DMS153 treated with DMSO at 0.1 percent for 48 hours (cell line): Measurements from ENCODE around the gene TMEM242.

Experiments
- DNase-seq: peaks from one replicate; lab custom pipeline; 2025; ENCODE audit not compliant: unreplicated experiment; lab: John Stamatoyannopoulos, UW

The TMEM242 gene

DNA sequence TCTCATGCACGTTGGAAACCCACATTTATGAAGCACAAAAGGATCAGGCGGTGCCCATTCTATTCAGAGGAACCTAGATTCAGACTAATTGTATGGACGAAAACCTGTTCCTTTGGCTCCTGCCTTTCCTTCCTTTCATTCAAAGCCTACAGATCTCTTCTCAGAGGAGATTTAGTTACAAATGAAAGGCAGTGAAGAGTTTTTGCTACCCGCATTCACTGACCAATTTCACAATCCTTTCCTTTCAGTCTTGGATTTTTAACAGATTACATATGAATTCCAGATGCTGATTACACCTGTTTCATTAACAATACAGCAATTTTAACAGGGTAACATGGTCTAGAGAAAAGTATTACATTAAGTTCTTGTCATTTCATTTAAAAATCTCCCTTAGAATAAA, 32.0 kb downstream of the TMEM242 start:
- DNase-seq, result no peak

DNA sequence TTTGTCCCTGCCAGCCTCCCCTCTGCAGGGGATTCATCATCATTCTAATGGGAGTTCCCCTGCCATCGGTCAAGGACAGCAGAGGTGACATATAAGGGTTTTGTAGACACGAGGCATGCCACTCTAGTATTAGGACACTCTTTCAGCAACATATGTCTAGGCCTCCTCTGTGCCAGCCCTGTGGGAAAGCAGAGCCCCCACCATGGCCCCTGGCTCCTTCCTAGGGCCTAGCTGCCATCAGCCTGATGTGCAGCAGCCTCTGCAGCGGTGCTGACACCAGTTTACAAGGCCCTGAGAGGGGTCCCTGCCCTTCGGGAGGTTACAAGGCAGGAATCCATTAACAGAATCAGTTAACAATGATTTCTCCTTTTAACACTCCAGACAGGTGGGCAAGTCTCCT, 32.5 kb downstream of the TMEM242 start:
- DNase-seq, result no peak

DNA sequence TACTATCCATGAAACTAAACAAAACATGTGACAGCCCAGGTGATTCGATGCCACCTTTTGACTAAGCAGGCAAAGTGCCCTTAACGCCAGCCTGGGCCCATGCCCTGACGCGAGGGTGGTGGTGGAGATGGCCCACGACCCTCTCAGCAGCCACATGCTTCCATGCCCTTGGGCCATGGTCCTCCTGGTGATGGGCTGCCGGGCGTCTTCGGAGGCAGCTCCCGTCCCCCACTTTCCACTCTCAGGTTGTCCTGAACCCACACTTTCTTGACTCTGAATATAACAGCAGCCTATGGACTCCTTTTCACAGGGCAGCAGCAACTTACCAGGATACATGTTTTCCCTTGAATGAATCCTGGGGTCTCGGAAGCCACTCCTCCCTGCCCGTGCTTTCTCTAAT, 33.6 kb downstream of the TMEM242 start:
- no peak for DNase-seq

DNA sequence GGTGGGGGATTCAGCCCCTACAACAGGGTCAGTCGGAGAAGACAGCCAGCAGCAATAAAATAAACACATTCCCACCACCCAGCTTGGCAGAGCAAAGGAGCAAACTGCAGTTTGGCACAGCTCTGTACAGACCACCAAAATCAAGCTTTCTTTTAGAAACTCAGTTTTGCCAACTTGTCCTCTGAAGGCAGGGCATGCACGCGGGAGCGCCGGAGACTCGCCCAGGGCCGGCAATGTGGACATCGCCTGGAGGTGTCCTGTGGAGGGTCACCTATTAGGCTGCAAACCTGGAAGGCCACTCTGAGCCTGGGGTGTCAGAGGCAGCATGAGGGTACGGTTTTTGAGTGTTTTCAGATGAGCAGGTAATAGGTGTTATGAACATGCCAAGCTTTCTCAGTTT, 34.7 kb downstream of the TMEM242 start:
- no peak for DNase-seq

DNA sequence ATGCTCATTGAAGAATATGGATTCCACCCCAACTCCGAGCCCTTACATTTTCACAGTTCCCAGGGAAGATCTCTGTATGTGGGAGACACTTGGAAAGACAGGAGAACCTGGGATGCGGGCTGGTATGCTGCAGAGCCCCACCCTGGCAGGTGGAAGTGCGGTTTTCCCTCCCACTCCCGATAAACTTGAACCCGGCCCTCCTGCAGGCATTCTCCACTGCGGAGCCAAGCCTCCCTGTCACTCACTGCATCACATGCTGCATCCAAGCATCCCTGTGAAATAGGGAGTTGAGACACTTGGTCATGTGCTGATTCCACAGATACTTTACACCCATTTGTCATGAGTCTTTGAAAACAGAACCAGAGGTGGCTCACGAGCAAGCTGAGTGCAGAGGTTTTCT, 35.4 kb downstream of the TMEM242 start:
- no peak for DNase-seq

DNA sequence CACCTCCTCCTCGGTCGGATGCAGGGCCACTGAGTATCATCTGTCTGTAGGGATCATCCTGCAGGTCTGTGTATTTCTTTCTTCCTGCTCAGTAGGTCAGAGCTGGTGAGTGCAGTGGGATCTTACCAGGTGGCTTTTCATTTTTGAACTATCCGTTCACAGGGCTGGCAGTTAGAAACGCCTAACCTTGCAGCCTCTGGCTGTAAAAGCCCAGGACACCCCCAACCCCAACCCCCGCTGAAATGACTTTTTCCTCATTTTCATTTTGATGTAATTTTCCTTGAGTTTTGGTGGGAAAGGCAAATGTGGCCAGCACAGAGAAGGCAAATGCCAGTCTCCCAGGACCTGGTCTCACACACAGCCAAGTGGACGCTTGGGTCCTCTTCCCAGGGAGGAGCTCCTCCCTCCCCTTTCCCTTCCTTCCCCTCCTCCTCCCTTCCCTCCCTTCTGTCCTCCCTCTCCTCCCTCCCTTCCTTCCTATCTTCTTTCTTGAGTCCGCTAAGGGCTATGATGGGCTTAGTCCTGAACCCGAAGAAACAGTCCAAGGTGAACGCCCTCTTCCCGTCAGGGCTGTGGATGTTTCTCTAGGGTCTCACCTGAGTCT, 36.0 kb downstream of the TMEM242 start:
- DNase-seq, result no peak

DNA sequence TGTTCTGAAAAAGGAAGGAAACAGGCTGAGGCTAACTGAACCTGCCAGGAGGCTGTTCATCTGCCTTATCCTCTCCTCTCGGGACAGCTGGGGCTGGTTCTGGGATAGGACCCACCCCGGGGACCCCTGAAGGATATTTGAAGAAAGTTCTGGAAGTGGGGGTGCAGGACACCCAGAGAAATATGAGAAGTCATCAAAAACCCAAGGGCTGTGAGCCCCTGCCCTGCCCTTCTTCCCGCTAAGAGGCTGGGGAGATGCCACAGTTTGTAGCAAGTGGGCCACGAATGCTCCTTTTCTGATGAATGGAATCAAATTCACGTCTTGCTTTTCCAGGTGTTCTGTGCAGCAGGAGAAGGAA, 37.9 kb downstream of the TMEM242 start:
- no peak for DNase-seq

DNA sequence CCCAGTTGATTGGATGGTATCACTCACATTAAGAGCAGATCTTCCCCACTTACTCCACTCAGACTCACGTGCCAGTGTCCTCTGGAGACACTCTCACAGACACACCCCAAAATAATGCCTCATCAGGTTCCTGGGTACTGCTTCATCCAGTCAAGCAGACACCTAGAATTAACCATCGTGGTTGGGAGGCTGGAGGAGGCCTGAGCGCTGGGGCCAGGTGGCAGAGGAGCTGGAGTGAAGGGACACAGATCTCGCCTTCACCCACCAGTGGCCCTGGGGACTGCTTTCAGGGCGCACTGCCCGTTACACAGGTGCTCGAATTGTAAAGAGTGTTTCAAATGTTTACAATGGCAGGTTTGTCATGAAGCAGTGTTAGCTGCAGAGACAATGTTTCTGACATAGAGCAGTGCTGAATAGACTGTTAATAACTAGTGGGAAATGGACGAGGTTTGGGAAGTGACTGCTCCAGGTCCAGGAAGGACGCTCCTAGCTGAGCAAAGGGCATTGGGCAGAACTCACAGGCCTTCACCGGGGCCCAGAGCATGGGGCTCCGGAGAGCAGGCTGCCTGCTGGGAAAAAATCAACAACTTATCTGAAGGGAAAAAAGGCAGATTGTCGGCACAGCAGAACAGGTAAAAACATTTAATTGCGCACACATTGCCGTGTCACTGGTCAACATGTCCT, 38.4 kb downstream of the TMEM242 start:
- no peak for DNase-seq

DNA sequence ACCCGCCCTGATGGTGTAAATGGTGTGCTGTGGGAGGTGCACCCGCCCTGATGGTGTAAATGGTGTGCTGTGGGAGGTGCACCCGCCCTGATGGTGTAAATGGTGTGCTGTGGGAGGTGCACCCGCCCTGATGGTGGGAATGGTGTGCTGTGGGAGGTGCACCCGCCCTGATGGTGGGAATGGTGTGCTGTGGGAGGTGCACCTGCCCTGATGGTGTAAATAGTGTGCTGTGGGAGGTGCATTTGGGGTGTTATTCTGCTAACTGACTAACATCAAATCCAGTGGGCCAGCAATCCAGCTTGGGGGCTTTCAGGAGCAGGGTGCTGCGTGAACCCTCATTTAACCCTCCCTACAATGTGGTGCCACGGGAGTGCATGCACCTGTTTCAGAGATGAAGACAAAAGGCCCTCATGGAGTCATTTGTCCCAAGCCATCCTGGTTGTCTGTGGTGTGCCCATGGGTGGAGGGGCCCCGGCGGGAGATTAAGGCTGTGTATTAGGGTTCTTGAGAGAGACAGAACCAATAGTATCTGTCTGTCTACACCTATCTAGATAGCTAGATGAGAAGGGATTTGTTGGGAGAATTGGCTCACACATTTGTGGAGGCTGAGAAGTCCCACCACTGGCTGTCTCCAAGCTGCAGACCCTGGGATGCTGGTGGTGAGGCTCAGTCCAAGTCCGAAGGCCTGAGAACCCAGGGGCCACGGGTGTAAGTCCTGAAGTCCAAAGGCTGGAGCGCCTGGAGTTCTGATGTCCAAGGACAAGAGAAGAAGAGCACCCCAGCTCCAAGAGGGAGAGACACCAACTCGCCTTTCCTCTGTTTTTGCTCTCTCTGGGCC, 39.2 kb downstream of the TMEM242 start:
- no peak for DNase-seq

DNA sequence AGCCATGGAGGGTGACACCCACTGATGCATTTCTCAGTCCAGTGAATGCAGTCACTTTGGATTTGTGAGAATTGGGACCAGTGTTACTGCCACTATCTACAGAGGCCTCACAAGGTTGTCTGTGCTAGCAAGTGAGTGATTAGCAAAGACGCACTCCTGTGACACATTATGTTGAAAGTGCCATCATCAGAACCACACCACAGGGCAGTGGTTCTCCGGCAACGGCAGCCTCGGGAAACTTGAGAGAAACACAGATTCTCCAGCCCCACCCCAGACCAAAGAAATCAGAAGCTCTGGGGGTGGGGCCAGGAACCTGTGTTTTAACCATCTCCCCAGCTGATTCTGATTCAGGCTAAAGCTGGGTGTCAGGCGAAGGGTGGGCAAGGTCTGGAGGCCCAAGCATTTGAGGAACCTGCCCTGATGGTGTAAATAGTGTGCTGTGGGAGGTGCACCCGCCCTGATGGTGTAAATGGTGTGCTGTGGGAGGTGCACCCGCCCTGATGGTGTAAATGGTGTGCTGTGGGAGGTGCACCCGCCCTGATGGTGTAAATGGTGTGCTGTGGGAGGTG, 39.9 kb downstream of the TMEM242 start:
- no peak for DNase-seq

DNA sequence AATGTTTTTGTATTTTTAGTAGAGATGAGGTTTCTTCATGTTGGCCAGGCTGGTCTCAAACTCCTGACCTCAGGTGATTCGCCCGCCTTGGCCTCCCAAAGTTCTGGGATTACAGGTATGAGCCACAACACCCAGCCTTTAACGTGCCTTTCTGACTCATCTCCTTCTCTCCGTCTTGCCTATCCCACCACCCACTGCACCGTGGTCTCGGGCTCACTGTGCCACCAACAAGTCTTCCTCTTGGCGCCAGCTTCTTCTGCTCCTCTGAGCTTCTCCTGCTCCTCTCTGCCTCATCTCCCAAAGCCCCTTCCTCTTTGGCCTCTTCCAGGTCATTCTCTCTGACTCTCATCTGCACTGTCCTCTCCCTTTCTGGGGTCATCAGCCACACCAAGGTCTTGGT, 41.0 kb downstream of the TMEM242 start:
- DNase-seq, result no peak

DNA sequence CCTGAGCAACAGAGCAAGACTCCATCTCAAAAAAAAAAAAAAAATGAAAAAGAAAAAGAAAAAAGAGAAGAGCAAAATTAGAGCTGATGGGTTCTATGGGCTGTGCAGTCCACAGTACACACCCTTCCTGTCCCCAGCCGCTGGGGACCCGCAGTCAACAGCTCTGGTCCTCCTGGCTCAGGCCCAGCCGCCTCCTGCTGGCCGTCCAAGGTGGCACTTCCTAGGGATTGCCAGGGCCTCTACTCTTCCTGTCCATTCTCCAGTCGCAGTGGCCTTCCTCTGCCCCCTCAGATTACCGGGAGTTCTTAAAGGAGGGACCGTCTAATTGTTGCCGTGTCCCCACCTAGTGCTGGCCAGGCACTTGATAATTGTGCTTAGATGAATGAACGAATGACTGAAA, 41.7 kb downstream of the TMEM242 start:
- DNase-seq, result no peak

DNA sequence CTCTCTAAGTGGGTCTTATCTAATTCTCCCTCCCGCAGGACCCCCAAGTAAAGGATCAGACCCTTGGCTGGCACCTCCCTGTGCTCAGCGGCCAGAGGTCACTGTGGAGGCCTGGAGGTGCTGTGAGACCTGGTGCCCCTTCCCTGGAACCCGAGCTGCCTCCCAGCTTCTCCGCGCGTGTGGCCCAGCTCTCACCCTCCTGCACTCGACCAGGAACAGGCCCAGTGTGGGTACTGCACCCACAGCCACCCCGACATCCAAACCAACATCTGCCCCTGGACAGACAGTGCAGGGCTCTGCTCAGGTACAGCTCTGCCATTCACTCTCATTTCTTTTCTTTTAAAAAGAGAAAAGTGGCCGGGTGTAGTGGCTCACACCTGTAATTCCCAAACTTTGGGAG, 42.4 kb downstream of the TMEM242 start:
- DNase-seq, result no peak

DNA sequence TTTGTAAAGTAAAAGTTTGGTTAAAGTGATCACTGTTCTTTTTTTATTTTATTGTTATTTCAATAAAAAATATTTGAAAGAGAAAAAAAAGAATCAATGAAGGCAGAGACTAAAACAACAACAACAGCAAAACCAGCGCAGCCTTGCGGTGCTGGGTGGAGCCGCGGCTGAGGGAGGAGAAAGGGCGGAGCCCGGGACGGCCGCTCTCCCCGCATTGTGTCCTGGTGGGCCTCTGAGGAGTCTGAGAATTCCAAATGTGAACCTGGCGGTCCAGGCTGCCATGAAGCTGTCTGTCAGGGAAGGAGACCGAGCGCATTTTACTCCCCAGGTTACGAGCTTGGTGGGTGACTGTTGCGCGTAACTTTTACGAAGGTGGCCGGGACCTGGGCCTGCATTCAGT, 43.2 kb downstream of the TMEM242 start:
- DNase-seq, result no peak

DNA sequence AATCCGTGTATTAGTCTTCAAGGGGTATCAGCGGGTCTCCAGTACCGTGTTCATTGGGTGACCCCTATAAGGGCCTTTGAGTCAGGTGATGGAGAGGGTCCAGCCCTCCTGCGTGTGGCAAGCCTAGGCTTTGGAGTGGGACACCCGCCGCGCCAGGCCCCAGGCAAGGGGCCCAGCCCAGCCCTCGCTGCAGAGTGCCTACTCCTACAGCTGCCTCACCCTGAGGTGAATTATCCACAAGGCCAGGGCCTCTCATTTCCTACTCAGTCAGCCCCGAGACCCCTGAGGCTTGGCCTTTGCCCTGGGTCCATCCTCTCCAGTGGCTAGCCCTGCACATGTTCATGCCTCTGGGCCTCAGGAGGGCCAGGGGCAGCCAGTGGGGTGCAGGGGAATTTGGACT, 45.1 kb downstream of the TMEM242 start:
- no peak for DNase-seq

DNA sequence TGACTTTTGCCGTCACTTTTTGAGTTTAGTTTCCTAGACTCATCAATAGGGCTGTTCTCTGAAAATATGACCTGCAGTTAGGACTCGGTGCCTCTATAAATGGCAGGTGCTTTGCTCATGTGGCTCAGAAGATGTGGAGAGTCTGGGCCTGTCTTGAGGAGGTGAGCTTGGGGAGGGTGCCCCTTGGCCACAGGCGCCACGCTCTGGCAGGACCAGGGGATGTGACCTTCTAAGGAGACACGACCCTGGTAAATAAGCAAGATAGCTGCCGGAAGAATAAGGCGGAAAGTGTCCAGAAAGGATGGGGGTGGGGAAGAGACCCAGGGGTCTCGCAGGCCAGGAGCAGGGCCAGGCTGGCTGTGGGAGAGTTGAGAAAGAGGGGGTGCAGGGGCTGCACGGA, 46.6 kb downstream of the TMEM242 start:
- no peak for DNase-seq

DNA sequence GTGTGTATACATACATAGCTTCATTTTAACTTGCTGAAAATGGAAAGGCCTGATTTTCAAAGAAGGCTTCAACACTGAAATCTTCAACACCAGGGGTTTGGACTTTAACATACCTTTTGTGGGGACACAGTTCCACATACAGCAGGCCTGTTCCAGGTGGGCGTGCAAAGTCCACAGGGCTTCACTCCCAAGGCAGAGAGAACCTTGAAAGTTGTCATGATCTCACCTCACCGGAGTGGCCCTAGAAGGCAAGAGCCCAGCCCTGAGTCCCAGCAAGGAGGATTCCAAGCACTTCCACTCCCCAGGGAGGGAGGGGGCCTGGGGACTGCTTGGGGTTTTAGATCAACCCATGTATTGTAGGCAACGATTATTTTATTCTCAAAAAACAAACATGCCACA, 47.2 kb downstream of the TMEM242 start:
- DNase-seq, result no peak

DNA sequence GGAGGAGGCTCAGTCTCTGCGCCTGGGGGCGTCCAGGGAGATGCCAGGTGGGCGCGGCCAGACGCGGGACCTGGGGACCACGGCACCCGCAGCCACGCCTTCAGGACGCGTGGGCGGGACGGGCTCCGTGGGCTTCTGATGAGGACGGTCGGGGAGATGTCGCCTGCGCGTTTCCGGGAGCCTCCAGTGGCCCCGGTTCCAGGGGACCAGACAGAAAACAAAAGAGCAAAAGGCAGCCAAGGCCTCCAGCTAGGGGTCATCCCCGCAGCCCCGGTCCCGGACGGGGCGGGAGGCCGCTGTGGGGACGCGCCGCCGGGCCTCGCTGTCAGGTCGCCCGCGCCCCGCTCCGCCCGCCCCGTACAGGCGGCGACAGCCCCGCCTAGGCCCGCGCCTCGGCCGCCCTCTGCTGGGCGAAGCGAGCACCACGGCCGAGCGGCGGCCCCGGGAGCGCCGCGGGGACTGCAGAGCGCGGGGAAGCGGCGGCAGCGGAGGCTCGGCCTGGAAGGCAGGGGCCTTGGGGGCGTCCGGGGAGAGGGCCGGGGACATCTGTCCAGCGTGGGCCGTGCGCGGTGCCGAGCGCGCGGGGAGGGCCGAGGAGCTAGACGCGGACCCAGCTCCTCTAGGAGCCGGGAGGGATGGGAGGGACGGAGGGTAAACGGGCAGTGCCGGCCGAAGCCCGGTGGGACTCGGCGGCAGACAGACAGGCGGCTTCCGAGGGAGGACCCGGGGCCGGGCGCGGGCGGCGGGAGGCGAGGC, 48.7 kb downstream of the TMEM242 start:
- no peak for DNase-seq

DNA sequence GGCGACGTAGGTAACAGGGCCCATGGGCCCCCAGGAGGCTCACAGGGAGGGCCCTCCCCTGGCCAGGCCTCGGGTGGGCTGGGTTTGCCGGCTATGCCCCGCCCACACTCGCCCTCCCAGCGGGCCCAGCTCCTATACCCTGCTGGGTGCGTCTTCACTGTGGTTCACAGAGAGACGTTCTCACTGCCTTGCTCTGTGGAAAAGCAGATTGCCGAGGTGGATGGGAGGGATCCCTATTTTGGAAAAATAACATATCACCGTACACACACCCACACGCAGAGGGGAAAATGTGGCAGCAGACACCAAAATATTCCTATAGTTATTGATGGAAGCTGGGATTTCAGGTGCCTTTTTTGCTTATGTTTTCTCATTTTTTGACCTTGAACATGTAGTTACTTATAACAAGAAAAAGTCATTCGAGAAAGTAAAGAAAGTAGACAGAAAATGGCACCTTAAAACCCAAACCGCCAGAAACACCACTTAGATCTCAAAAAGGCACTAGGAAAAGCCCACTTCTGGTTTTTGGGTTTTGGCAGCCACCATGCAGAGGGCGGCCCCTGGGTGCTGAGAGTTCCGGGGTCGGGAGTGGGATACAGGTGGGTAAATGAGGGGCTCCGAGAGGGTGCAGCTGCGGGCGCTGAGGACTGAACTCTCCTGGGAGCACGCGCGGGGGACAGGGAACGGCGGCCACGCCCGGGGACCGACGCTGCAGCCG, 49.4 kb downstream of the TMEM242 start:
- DNase-seq, result no peak

DNA sequence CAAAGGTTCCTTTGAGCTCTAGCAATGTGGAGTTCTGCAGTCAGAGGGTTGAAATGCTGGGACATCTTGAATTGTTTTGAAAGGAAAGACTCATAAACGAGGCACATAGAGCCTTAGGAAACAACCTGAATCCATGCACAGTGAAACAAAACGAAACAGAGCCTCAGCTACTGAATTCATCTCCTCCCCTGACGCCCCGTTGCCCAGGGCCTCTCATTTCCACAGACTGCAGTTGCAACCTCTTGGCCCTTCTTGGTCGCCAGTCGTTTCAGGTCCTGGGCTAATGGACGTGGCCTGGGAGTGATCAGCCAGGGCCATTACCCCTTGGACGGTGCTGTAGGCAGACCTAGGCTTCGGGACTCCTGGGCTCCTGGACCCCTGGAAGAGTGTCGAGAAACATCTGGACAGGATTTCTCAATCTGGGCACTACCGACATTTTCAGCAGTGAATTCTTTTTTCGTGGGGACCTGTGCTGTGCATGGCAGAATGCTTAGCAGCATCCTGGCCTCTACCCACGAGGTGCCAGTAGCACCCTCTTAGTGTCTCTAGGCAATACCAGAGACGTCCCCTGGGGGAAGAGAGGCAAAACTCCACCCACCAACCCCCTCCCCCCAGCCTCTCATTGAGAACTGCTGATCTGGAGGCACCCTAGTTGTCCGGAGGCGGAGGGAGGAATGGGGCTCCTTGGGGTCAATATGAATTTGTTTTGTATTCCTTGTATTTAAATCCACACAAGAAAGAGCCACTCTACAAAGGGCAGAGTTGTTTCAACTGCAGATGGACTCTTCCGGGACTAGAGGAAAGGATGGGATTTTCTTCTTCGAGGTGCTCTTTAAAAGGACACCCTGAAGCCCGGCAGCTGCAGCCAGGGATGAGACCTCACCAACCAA, 50.2 kb downstream of the TMEM242 start:
- no peak for DNase-seq
